ACC112 (cell line): ENCODE data around the gene SBSN.

Source experiments
- H2AFZ ChIP-seq: fragments of 200-600 bp; sonication (generic); one replicate; pipeline ENCODE4 v1.6.0; 2017; ENCODE audit warnings: antibody characterized with exemption, low read length; ENCODE audit not compliant: unreplicated experiment
- H3K27ac ChIP-seq: fragments of 200-600 bp; sonication (generic); 2 replicates; pipeline ENCODE4 v1.5.1; 2014; ENCODE audit warnings: low read depth, mild to moderate bottlenecking, antibody characterized with exemption, low read length, moderate library complexity
- H3K27me3 ChIP-seq: fragments of 200-600 bp; sonication (generic); 2 replicates; pipeline ENCODE4 v1.6.1; 2014; ENCODE audit warnings: mild to moderate bottlenecking, antibody characterized with exemption, low read length, moderate library complexity, mixed read lengths; ENCODE audit not compliant: insufficient read depth
- H3K36me3 ChIP-seq: fragments of 200-600 bp; sonication (generic); 2 replicates; pipeline ENCODE4 v1.6.1; 2016; ENCODE audit warnings: mild to moderate bottlenecking, antibody characterized with exemption, low read length, moderate library complexity, mixed read lengths; ENCODE audit not compliant: insufficient read depth
- H3K4me1 ChIP-seq: fragments of 200-600 bp; sonication (generic); one replicate; pipeline ENCODE4 v1.6.1; 2016; ENCODE audit warnings: low read length, mixed read lengths; ENCODE audit not compliant: insufficient read depth, unreplicated experiment, control insufficient read depth
- H3K4me3 ChIP-seq: fragments of 200-600 bp; sonication (generic); 2 replicates; pipeline ENCODE4 v1.5.1; 2014; ENCODE audit warnings: mild to moderate bottlenecking, low read depth, low read length
- H3K79me2 ChIP-seq: fragments of 200-600 bp; sonication (generic); one replicate; pipeline ENCODE4 v1.6.0; 2016; ENCODE audit warnings: low read length; ENCODE audit not compliant: control insufficient read depth, unreplicated experiment, insufficient read depth

Gene SBSN

DNA sequence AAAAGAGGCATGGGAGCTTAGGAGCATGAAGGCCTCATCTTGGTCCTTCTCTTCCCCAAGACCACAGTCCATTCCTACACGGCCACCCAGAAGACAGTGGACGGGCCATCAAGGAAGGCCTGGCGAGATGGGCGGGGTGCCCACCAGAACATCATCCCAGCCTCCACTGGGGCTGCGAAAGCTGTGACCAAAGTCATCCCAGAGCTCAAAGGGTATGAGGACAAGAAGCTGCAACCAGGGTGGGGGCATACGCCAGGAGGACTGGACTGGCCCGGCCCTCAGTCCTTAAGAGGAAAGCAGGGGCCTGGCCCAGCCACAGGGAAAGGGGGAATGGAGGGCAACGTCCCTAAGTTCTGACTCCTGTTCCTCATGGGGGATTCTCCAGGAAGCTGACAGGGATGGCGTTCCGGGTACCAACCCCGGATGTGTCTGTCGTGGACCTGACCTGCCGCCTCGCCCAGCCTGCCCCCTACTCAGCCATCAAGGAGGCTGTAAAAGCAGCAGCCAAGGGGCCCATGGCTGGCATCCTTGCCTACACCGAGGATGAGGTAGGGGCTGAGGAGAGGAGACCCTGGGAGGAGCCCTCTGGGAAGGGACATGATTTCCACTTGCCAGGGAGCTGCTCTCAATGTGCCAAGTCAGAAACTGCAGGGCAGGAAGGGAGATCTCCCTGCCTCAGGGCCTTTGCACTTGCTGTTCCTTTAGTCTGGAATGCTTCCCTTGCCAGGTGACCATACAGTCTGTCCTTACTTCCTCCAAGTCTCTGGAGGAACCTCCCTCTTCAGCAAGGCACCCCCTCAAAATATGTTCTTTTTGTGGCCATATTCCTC, 15.4 kb upstream of the SBSN start:
- H3K79me2 ChIP-seq, result peaks cover 27% of the 10 kb centered on the region
- no peak overlapping the region for H2AFZ ChIP-seq
- H3K27ac ChIP-seq, result no peak overlapping the region
- H3K27me3 ChIP-seq, result no peaks in the 10 kb centered on the region
- no peak overlapping the region; the same call in 1 of the 2 replicates for H3K4me3 ChIP-seq
- H3K4me1 ChIP-seq, result peaks cover 8% of the 10 kb centered on the region
- H3K36me3 ChIP-seq, result no peaks in the 10 kb centered on the region

DNA sequence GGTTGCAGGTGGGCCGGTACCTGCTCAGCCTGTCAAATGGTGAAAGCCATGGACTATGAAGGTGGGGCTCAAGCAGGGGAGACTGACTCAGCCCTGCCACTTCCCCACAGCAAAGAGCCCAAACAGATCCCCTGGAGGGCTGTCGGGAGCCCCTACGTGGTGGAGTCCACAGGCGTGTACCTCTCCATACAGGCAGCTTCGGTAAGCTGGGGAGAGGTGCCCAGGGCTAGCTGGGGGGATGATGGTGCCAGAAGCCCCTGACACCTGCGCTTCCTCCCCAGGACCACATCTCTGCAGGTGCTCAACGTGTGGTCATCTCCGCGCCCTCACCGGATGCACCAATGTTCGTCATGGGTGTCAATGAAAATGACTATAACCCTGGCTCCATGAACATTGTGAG, 14.1 kb upstream of the SBSN start:
- Histone ChIP-seq H2AFZ (no peak overlapping the region), H3K27ac (no peak overlapping the region), H3K4me1 (peaks cover 8% of the 10 kb centered on the region), H3K27me3 (no peaks in the 10 kb centered on the region), H3K79me2 (peaks cover 27% of the 10 kb centered on the region), H3K36me3 (no peaks in the 10 kb centered on the region), H3K4me3 (no peak overlapping the region)

DNA sequence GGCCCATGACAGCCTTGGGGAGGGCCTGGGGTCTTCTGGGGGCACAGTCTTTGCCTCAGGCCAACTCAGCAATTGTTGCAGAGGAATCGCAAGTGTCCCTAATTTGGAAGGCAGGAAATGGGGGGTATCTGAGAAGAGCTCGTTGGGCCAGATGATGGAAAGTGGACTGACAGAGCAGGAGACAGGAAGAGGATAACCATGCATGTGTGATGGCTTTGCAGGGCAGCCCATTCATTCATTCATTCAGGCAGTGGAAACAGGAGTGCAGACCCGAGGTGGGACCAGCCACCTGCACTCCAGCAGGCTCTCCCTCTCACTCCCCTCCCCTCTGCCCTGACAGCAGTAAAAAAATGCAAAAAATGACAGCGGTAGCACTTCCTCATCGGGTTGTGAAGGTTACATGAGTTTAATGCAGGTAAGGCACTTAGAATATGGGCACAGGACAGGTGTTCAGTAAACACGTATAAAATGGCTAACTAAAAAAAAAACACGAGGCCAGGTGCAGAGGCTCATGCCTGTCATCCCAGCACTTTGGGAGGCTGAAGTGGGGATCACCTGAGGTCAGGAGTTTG, 12.3 kb upstream of the SBSN start:
- H3K4me3 ChIP-seq, result no peak overlapping the region
- H3K4me1 ChIP-seq, result peaks cover 5% of the 10 kb centered on the region
- no peak overlapping the region for H3K27ac ChIP-seq
- no peaks in the 10 kb centered on the region for H3K36me3 ChIP-seq
- no peaks in the 10 kb centered on the region for H3K27me3 ChIP-seq
- H3K79me2 ChIP-seq, result peaks cover 18% of the 10 kb centered on the region
- no peak overlapping the region for H2AFZ ChIP-seq

DNA sequence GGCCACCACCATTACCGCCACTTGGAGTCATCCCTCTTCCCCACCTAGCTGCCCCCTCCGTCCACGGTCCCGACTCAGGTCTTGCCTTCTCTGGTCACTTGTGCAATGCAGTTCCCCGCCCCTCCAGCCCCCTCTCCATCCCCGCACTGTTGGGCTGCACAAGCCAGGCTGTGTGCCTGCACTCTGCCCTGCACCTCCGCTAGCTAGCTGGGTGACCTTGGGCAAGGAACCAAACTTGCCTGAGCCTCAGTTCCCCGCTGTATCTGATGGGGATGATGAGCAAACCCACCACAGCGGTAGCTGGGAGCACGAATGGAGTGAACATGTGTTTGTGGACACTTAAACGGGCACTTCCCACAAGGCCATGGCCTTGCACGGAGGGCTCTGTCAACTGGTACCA, 11.7 kb upstream of the SBSN start:
- H3K27me3 ChIP-seq, result no peaks in the 10 kb centered on the region
- no peak overlapping the region for H3K4me3 ChIP-seq
- no peak overlapping the region for H2AFZ ChIP-seq
- peaks cover 5% of the 10 kb centered on the region for H3K4me1 ChIP-seq
- no peaks in the 10 kb centered on the region for H3K36me3 ChIP-seq
- peaks cover 14% of the 10 kb centered on the region for H3K79me2 ChIP-seq
- no peak overlapping the region for H3K27ac ChIP-seq

DNA sequence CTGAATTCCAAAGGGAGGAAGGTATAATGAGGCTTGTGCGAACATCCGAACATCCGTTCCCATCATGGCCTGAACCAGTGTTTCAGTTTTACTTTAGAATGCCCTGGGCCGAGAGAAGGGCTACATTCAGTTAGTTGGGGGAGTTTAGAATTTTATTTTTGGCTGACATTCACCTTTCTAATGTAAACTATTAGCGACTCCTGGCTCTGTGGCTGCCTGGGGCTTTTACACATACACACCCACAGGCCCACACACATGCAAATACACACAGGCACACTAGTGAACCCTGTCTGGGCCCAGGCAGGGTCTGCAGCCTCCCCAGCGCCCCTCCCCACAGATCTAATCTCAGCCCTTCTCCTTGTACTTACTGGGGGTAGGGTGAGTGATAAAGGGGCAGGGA, 11.2 kb upstream of the SBSN start:
- Histone ChIP-seq H3K79me2 (peaks cover 8% of the 10 kb centered on the region), H3K4me1 (peaks cover 2% of the 10 kb centered on the region), H2AFZ (no peak overlapping the region), H3K27me3 (no peaks in the 10 kb centered on the region), H3K4me3 (no peak overlapping the region), H3K27ac (no peak overlapping the region), H3K36me3 (no peaks in the 10 kb centered on the region)

DNA sequence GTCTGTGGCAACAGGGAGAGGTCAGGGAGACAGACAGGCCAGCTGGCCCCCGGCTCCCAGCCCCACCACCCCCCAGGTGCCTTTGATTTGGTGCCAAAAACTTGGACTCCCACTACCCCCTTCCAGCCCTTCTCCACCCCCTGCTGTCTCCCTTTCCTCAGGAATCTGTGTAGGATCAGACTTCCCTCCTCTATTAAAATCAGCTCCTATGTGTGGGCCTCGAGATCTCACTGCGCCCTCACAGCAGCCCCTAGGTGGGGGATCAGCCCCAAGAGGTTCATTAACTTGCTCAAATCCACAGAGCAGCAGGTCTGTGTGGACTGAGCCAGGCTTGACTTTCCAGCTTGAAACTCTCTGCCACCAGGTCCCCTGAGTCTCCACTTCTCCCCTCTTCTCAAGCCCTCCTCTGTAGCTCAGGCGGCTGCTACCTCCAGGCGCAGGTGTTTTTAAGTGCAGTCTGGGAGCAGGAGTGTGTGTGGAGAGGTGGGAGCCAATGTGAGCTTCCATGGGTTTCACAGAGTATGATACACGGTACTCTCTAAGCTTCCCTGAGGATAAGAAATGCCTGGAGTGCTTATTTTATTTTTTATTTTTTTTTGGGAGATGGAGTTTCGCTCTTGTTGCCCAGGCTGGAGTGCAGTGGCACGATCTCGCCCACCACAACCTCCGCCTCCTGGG, 6.8 kb upstream of the SBSN start:
- H3K79me2 ChIP-seq, result no peaks in the 10 kb centered on the region
- H3K4me1 ChIP-seq, result peaks cover 3% of the 10 kb centered on the region
- no peak overlapping the region for H3K27ac ChIP-seq
- no peaks in the 10 kb centered on the region for H3K27me3 ChIP-seq
- no peaks in the 10 kb centered on the region for H3K36me3 ChIP-seq
- no peak overlapping the region for H3K4me3 ChIP-seq
- H2AFZ ChIP-seq, result no peak overlapping the region

DNA sequence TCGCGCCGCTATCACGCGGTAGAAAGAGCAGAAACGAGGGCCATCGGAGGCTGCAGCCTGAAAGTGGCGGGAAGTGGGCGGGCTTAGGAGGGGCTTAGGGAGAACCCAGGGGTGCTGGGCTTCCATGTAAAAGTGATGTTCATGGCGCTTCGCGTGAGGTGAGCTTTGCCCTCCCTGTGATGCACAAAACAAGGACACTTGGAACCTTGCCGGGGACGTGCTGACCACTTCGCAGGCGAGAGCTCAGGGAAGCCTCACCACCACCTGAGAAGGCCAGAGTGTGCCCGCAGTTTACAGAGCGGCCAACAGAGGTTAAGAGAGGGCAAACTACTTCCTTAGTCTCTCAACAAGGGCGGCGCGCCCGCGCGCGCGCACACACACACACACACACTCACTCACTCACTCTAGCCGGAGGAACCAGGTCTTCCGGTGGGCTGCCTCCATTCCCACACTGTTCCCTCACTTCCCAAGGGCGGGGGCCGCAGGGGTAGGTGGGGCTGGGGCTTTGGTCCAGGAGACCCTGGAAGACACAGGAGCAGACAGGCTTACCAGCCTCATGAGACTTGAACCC, 5.8 kb upstream of the SBSN start:
- Histone ChIP-seq H3K4me1 (peaks cover 3% of the 10 kb centered on the region), H2AFZ (no peak overlapping the region), H3K27me3 (no peaks in the 10 kb centered on the region), H3K27ac (no peak overlapping the region), H3K4me3 (no peak overlapping the region), H3K36me3 (no peaks in the 10 kb centered on the region), H3K79me2 (no peaks in the 10 kb centered on the region)

DNA sequence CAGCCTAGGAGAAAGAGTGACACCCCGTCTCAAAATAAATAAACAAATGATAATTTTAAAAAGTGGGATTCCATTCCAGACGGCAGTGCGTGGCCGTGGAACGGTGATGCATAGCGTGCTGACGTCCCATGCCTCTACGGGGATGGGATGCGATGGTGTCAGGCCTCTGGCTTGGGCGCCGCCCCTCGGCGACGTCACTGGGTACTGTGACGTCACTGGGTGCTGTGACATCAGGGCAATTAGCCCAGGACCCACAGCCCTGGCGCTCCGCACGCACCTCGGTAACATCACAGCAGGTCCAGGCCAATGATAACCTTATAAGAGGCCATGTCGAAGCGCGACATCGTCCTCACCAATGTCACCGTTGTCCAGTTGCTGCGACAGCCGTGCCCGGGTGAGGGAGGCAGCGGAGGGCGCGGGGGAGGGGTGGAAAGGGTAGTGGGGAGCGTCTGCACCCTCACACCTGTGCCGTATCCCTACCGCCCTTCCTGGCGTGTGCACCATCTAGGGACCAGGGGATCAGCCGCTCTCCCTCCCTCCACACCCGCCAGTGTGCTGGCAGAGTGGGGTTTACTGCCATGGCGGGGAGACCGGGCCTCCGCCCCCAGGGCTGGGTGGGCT, 5.2 kb upstream of the SBSN start, which contains the start of gene GAPDHS:
Gene GAPDHS (plus strand): TSS at position 256 of the 621 bp plus-strand sequence. CDS start 72 bp downstream, at position 328.
- no peak within 1 kb of the TSS for H3K27ac ChIP-seq
- H3K27me3 ChIP-seq, result no peaks in the 10 kb centered on the region
- no peaks in the 10 kb centered on the region for H3K36me3 ChIP-seq
- H2AFZ ChIP-seq, result no peak within 1 kb of the TSS
- peaks cover 7% of the 10 kb centered on the region for H3K4me1 ChIP-seq
- H3K4me3 ChIP-seq, result no peak within 1 kb of the TSS
- no peaks in the 10 kb centered on the region for H3K79me2 ChIP-seq

DNA sequence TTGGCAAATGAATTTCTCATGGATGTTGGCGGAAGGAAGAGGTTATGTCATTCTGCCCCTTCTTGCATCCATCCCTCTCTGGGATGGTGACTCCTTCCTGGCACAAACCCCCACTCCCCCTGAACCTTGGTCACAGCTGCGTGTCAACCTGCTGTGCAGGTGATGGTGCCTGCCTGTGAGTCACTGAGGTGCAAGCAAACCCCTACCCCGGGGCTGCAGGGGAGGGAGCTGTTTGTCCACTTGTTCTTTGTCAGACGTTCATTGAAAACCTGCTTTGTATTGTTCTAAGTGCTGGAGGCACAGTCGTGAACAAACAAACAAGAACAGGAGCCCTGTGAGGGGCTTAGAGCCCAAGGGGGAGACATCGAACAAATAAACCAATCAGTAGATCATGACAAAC, 3.2 kb upstream of the SBSN start:
- no peak overlapping the region for H3K4me3 ChIP-seq
- no peaks in the 10 kb centered on the region for H3K27me3 ChIP-seq
- H3K4me1 ChIP-seq, result peaks cover 14% of the 10 kb centered on the region
- H3K79me2 ChIP-seq, result no peaks in the 10 kb centered on the region
- H3K27ac ChIP-seq, result no peak overlapping the region
- H3K36me3 ChIP-seq, result no peaks in the 10 kb centered on the region
- H2AFZ ChIP-seq, result no peak overlapping the region
